ENCODE data around the gene SCN1B.

- TF ChIP-seq CTCF (IDR thresholded peaks at IDR 0.05) (no peak), POLR2A (IDR thresholded peaks at IDR 0.05) (no peak)
Measured at GRCh38 chr19:34989298-34989697, 41.0 kb upstream of the SCN1B start.
